GM18868 (cell line): Measurements from ENCODE around the gene WBP2.

Experiments used
- ATAC-seq: cut with Tn5 transposase; IDR thresholded peaks from one replicate; pipeline ENCODE4 v1.9.1; 2021; ENCODE audit warnings: mild to moderate bottlenecking, moderate library complexity; ENCODE audit not compliant: unreplicated experiment

Gene WBP2

GRCh38 chr17:75829747-75830146 is 25.4 kb downstream of the WBP2 start:
- ATAC-seq: no peak

GRCh38 chr17:75828741-75829140 is 26.4 kb downstream of the WBP2 start:
- ATAC-seq: no peak

- no peak for ATAC-seq
Measured at GRCh38 chr17:75828076-75828400, 27.1 kb downstream of the WBP2 start.

- peak; percentile 69 for ATAC-seq
Measured at GRCh38 chr17:75827308-75828075, 27.6 kb downstream of the WBP2 start.

DNA sequence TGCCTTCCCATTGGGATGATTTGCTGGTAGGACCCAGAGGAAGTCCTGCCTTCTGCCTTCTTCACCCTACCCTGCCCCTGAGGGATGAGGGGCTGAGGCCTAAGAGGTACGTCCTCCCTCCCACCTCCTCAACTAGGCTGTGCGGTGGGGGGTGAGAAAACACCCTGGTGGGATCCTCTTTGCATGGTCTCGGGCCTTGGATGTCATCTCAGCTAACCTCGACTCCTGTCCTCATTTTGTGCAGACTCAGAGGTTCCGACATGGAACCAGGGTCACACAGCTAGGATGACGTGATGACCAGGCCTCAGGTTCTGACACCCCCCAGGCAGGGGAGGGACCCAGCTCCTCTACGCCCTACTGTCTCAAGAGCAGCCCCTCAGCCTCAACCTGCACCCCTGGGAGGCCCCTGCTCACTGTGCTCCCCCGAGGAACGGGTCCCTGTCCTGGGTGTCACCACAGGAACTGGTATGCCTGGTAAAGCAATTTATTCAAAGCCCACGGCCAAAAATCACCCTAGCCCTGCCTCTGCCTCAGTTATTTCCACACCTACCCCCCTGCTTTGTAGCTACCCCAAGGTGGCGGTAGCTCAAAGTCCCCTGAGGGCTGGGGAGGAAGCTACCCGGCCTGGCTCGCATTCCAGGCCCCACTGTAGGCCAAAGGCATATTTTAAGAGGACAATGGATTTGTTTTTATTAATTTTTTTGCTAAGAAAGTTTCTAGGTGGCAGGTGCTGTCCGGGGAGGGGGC is 28.4 kb downstream of the WBP2 start:
- no peak for ATAC-seq

DNA sequence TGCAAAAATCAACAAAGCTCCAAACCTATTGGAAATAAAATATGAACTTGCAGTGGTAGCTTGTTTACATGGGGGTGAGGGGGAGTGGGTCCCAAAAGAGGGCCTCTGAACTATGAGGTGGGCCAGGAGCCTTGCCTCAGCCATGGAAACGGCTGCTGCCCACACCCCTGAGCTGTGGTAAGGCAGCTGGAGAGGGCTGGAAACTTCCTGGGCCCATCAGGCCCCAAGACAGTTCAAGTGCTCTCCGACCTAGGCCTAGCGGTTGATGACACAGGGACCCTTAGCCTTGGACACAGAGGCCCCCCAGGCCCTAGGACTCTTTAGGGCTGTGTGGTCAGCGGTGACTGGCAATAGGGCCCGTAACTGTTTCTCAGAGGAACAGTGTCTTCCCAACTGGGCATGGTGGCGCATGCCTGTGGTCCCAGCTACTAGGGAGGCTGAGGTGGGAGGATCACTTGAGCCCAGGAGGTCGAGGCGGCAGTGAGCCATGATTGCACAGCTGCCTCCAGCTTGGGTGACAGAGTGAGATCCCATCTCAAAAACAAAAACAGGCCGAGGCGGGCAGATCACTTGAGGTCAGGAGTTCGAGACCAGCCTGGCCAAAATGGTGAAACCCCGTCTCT is 29.3 kb downstream of the WBP2 start:
- no peak for ATAC-seq

- no peak for ATAC-seq
Measured at GRCh38 chr17:75825149-75825552, 30.0 kb downstream of the WBP2 start.

DNA sequence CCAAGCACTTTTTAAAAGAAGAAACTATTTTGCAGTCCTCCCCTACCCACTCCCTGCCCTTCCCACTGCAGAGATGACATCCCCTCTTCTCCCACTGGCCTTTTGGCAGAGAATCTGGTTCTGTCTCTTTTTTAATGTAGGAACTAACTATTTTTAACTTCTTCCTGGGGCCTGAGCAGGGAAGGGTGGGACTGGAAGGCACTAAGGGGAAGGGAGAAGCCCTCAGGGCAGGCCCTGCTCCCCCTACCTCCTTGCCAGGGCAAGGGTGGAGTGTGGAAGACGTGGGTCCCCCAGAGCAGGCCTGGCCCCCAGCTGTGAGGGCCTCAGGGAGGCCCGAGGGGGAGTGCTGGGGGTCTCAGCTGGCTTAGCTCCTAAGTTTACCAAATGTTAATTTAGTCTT is 30.5 kb downstream of the WBP2 start:
- ATAC-seq: no peak

DNA sequence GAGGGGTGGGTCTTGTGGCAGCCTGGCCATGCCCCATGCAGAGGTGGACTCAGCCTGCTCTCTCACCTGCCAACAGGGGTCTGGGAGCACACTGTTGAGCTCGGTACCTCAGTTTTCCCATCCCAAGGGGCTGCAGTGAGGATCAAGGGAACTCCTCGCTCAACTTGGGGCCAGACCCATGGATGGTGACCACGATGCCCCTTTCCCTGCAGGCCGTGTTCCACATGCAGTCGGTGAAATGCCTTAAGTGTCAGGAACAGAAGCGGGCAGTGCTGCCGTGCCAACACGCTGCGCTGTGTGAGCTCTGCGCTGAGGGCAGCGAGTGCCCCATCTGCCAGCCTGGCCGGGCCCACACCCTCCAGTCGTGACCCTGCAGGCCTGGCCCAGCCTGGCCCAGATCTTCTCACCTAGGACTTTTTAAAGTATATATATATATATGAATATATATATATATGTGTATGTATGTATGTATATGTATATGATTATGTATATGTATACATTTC is 31.0 kb downstream of the WBP2 start:
- ATAC-seq: no peak

DNA sequence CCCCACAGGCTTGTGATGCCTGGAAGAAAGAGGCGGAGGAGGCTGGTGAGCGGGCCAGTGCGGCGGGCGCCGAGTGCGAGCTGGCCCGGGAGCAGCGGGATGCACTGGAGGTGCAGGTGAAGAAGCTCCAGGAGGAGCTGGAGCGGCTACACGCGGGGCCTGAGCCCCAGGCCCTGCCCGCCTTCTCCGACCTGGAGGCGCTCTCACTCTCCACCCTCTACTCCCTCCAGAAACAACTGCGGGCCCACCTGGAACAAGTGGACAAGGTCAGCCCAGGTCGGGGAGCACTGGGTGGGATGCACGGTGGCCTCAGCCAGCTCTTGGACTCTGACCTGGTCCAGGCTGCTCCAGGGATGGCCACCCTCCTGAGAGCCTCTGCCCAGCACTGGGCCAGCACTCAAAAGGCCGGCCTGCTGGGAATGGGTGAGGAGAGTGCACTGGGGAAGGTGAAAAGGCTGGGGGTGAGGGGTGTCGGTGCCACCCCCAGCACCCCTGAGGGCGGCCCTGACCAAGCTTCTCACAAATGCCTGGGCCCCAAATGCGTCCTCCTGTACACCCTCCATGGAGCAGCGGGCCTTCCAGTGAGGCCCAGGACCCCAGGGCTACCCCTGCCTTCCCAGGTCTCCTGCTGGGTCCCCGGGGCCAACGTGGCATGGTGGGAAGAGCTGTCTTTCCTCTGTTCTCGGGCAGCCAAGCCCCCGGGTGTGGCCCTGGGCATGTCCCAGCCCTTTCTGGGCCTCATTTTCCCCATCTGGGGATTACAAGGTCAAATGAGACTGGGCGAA is 31.7 kb downstream of the WBP2 start:
- ATAC-seq: no peak

DNA sequence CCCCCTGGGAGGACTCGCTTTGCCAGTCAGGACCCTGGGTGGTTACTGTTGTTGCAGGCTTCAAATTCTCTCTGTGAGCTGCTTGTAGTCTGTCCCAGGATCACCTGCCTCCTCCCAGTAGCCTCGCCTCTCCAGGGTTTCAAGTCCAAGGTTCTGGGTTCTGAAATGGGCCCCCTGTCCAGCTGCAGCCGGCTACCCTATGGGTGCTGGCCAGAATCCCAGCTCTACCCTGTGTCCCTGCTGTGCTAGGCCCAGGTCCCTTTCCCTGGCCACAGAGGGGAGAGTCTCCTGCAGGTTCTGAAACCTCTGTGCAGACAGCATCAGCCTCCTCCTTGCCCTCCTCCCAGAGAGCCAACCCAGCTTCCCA is 32.4 kb downstream of the WBP2 start:
- ATAC-seq: no peak

GRCh38 chr17:75822119-75822799 is 32.9 kb downstream of the WBP2 start:
- ATAC-seq: no peak

GRCh38 chr17:75821552-75821951 is 33.6 kb downstream of the WBP2 start:
- no peak for ATAC-seq

- ATAC-seq: no peak
Measured at GRCh38 chr17:75820094-75821080, 34.7 kb downstream of the WBP2 start.

DNA sequence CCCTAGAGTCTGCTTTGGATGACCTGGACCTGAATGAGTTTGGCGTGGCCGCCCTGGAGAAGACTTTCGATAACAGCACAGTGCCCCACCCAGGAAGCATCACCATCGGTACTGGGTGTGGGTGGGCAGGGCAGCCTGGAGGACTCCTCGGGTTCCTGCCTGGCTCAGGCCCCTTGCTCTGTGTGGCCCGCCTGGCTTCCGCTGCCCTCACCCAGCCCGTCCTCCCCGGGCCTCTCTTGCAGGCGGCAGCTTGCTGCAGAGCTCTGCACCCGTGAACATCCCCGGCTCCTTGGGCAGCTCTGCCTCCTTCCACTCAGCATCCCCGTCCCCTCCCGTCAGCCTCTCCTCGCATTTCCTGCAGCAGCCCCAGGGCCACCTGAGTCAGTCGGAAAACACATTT is 35.5 kb downstream of the WBP2 start:
- no peak for ATAC-seq

GRCh38 chr17:75819116-75819515 is 36.0 kb downstream of the WBP2 start:
- ATAC-seq: no peak

DNA sequence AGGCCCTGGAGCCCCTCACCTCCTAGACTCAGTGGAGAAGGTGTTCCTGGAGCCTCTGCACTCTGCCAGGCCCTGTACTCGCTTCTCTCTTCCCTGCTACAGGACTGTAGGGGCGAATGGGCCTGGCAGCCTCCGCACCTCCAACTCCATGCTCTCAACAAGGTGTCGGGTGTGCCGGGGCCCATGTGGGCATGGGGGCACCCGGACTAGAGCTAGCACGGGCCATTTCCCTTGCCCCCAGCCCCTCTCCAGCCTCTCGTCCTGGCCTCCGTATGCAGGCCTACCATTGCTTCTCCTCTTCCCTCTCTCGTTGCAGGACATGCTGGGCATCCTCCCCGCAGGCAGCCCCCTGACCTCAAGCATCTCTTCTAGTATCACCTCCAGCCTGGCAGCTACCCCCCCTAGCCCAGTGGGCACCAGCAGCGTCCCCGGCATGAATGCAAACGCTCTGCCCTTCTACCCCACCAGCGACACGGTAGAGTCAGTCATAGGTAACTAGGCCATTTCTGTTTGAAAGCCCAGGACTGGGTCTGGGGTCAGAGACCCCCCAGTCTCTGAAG is 36.7 kb downstream of the WBP2 start:
- no peak for ATAC-seq

- ATAC-seq: no peak
Measured at GRCh38 chr17:75817571-75817970, 37.6 kb downstream of the WBP2 start.

DNA sequence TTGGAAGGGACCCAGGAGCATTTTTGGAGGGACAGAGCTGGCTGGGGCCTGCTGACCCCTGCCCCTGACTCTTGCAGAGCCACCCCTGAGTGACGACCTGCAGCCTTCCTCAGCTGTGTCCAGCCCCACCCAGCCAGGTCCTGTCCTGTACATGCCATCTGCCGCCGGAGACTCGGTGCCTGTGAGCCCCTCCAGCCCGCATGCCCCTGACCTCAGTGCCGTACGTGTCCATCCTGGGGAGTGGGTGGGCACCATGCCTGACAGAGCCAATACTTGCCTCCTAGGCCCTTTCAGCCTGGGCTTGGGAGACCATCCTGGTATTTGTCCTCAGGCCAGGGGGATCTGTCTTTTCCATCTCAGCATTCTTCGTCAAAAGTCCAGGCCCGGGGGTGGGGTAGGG is 38.4 kb downstream of the WBP2 start:
- no peak for ATAC-seq
